ENCODE data around the gene PSMD13. TPM values are rescaled to one million over a fixed set of nuclear protein-coding genes. Genes with fewer than 3 reads are reported as not detected.
A peak's percentile ranks its signal among the peaks of the same experiment; 100 is the strongest.

PSMD13 gene
- total RNA-seq, 1 donor from 2014 or later, result 89.9 TPM

DNA sequence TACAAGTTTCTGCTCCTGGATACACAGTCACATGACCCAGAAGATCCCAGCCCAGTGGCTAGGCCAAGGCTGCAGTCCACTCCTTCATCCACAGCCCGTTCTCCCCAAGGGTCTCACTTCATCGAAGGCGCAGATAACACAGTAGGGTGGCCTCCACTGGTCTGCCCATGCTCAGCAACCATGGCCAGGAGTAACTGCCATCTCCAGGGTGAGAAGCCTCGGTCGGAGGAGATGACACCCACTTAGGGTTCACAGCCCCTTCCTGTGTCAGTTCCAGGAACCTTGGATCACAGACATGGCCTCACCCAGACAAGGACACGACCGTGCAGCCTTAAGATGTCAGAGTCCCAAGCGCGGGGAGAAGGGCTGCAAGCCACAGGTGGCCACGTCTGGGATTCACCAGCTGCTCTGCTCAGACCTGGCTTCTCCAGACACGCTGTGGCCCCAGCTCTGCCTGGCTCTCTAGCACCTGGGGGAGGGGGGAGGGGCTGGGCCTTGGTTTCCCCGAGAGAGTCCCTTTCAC lies 32.1 kb upstream of the PSMD13 start:
- Histone ChIP-seq H3K4me3 (no peak overlapping the region), H3K27me3 (no peaks in the 10 kb centered on the region), H3K27ac (no peak overlapping the region), H3K9me3 (no peaks in the 10 kb centered on the region), H3K36me3 (peaks cover 37% of the 10 kb centered on the region), H3K4me1 (peaks cover 22% of the 10 kb centered on the region)
- DNase-seq, result peak; percentile 55
- intact Hi-C loops (cut with DNase I), result no loop called here
- ATAC-seq, result no peak
- TF ChIP-seq CTCF (IDR thresholded peaks at IDR 0.05), result no peak

DNA sequence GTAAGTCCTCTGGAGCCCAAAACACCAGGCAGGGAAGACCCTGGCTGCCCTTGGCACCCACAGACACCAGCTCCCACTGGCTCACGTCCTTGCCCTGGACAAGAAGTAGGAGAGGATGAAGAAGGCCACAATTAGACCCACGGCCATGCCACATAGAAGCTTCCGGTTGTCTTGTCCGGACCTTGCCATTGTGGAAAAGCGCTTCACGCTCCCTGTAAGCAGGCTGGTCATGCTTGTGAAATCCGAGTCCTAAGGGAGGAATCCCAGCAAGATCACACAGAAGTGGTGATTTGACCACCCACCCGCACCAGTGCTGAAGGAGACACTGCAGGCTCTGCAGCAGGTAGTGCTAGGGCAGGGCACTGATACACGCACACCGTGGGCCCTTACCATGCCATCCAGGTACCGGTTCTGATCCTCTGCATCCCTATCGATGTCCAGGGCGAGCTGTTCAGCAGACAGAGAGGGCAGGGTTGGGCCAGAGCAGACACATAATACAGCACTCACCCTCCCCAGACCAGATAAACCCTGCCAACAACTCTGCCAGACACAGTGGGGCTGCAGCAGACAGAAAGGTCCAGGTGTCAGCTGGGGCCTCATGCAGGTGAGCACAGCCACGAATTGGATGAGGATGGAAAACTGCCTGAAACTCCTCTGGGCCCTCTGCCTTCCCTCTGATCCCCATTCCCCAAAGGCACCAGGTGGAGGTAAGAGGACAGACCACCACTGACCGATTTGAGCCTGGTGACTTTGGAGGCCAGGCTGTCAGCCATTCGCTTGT lies 31.4 kb upstream of the PSMD13 start:
- H3K9me3 ChIP-seq, result no peaks in the 10 kb centered on the region
- ATAC-seq, result no peak
- peak overlapping the region; percentile 88 for H3K4me3 ChIP-seq
- peaks cover 44% of the 10 kb centered on the region for H3K36me3 ChIP-seq
- TF ChIP-seq CTCF (IDR thresholded peaks at IDR 0.05), result no peak
- DNase-seq, result peak; percentile 50
- no peaks in the 10 kb centered on the region for H3K27me3 ChIP-seq
- no peak overlapping the region for H3K27ac ChIP-seq
- peaks cover 30% of the 10 kb centered on the region for H3K4me1 ChIP-seq
- intact Hi-C loops (cut with DNase I), result no loop called here

- H3K4me1 ChIP-seq, result peaks cover 35% of the 10 kb centered on the region
- ATAC-seq (no peak), DNase-seq (peak; percentile 46)
- no peaks in the 10 kb centered on the region for H3K27me3 ChIP-seq
- H3K9me3 ChIP-seq, result no peaks in the 10 kb centered on the region
- TF ChIP-seq CTCF (IDR thresholded peaks at IDR 0.05), result no peak
- peak overlapping the region; percentile 88 for H3K4me3 ChIP-seq
- H3K36me3 ChIP-seq, result peaks cover 44% of the 10 kb centered on the region
- intact Hi-C loops (cut with DNase I), result no loop called here
- peak overlapping the region; percentile 99 for H3K27ac ChIP-seq
Observed at GRCh38 chr11:206002-206384, 30.8 kb upstream of the PSMD13 start.

DNA sequence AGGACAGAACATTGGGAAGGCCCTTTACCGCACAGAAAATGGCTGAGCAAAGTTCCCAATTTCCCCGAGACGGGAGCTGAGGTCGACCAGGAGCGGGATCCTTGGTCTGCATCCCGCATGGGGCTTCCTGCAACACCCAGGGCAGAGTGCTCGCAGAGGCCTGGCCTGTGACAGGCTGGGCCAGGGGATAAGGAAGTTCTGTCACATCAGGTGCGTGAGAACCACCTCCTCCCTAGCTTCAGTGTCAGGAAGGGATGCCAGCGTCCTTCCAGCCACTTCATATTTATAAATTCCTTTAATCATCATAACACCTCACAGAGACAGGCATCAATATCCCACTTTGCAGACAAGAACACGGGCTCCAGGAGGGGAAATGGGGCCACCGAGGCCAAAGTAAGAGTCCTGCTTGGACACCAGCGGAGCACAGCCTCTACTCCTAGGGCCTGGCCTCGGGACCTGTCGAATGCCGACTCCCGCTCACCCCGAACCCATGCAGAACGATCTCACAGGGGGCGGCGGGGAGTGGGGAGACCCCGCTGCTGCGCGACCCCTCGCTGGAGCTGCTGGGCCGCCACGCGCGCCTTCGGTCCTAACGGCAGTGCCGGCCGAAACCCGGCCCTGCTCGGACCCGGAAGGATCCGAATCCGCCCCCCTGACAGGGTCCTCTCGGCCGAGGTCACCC lies 30.1 kb upstream of the PSMD13 start:
- peak; percentile 0 for ATAC-seq
- intact Hi-C loops (cut with DNase I), result no loop called here
- no peak for TF ChIP-seq CTCF (IDR thresholded peaks at IDR 0.05)

GRCh38 chr11:207208-207862 lies 29.4 kb upstream of the PSMD13 start, which contains the start of the genes BET1L and RIC8A:
Gene BET1L (minus strand): TSS chr11:207399. CDS start chr11:207321, 78 bp downstream.
Gene RIC8A (plus strand): TSS chr11:207708. CDS start chr11:208855, 1,147 bp downstream.
- no peak for TF ChIP-seq CTCF (IDR thresholded peaks at IDR 0.05)
- H3K27ac ChIP-seq, result peak within 1 kb of the TSS; percentile 99
- H3K9me3 ChIP-seq, result no peaks in the 10 kb centered on the region
- H3K27me3 ChIP-seq, result no peaks in the 10 kb centered on the region
- ATAC-seq (peak; percentile 91), DNase-seq (peak; percentile 97)
- H3K4me3 ChIP-seq, result peak within 1 kb of the TSS; percentile 88
- peaks cover 53% of the 10 kb centered on the region for H3K36me3 ChIP-seq
- H3K4me1 ChIP-seq, result peaks cover 35% of the 10 kb centered on the region
- intact Hi-C loops (cut with DNase I), result no loop called here

More for the DNA sequence above, 30.1 kb upstream of the PSMD13 start:
- peak overlapping the region; percentile 88 for H3K4me3 ChIP-seq
- no peaks in the 10 kb centered on the region for H3K27me3 ChIP-seq
- H3K36me3 ChIP-seq, result peaks cover 47% of the 10 kb centered on the region
- peak; percentile 69 for DNase-seq
- H3K9me3 ChIP-seq, result no peaks in the 10 kb centered on the region
- peaks cover 35% of the 10 kb centered on the region for H3K4me1 ChIP-seq
- H3K27ac ChIP-seq, result peak overlapping the region; percentile 99
